Panc1 (cell line): ENCODE measurements around the gene ZNF25. TPM values are rescaled to one million over a fixed set of nuclear protein-coding genes. Genes with fewer than 3 reads are reported as not detected.

Source experiments
- ATAC-seq: fragments of 200-7000 bp; cut with Tn5 transposase; 2 replicates; pipeline ENCODE4 v1.9.1; 2020; ENCODE audit warnings: mild to moderate bottlenecking, moderate library complexity
- BruUV-seq: library from RNA; stranded (reverse); fragments of 400-500 nt; replicated peaks from 2 replicates; lab custom pipeline; 2021; lab: Mats Ljungman, UMichigan
- CTCF ChIA-PET: fragments of 300-600 bp; sonication (Branson Sonifier 250); formaldehyde crosslinking; loops from one replicate; lab custom pipeline; 2022; ENCODE audit warnings: antibody characterized with exemption; lab: Charles Lee
- POLR2A ChIA-PET: fragments of 300-600 bp; sonication (Branson Sonifier 250); formaldehyde crosslinking; loops from one replicate; lab custom pipeline; 2022; ENCODE audit warnings: antibody characterized with exemption; lab: Charles Lee
- DNase-seq: peaks from one replicate; pipeline ENCODE4 v3.0.0-alpha.2; 2010; ENCODE audit warnings: low read depth, low spot score
- H3K27ac ChIP-seq: 2 replicates; pipeline ENCODE4 v1.5.1; 2011; ENCODE audit warnings: mild to moderate bottlenecking, low read length, inconsistent platforms
- H3K27me3 ChIP-seq: fragments of 200-500 bp; sonication (Bioruptor generic); 2 replicates; pipeline ENCODE4 v1.6.0; 2014; ENCODE audit warnings: low read length, inconsistent platforms; ENCODE audit not compliant: control insufficient read depth, insufficient read depth
- H3K36me3 ChIP-seq: fragments of 200-500 bp; sonication (Bioruptor generic); 2 replicates; pipeline ENCODE4 v1.5.1; 2014; ENCODE audit warnings: inconsistent platforms, mild to moderate bottlenecking, low read length, moderate library complexity; ENCODE audit not compliant: control insufficient read depth, insufficient read depth
- H3K4me1 ChIP-seq: 2 replicates; pipeline ENCODE4 v1.5.1; 2011; ENCODE audit warnings: inconsistent platforms, mild to moderate bottlenecking, low read length, moderate library complexity; ENCODE audit not compliant: control insufficient read depth, insufficient read depth
- H3K4me3 ChIP-seq, 2 experiments: 2 replicates each; pipeline ENCODE4 v1.5.1; 2011 to 2012; ENCODE audit warnings: low read depth in 2 of 2, low read length in 2 of 2, mild to moderate bottlenecking in 2 of 2, inconsistent platforms in 1 of 2, moderate library complexity in 1 of 2
- H3K9me3 ChIP-seq: fragments of 200-500 bp; sonication (Bioruptor generic); 2 replicates; pipeline ENCODE4 v1.5.1; 2014; ENCODE audit warnings: low read depth, mild to moderate bottlenecking, inconsistent platforms, low read length, moderate library complexity; ENCODE audit not compliant: control insufficient read depth, insufficient read depth
- POLR2AphosphoS5 ChIP-seq: IDR thresholded peaks from 2 replicates; pipeline ENCODE4 v1.6.1; 2012; ENCODE audit warnings: mild to moderate bottlenecking, low read depth, low read length, moderate library complexity
- SIN3A ChIP-seq: IDR thresholded peaks from 2 replicates; pipeline ENCODE4 v1.6.1; 2012; ENCODE audit warnings: low read depth, mild to moderate bottlenecking, low read length, moderate library complexity, borderline replicate concordance; ENCODE audit not compliant: insufficient read depth
- TCF7L2 ChIP-seq: IDR thresholded peaks from 2 replicates; pipeline ENCODE4 v1.6.1; 2011; ENCODE audit warnings: mild to moderate bottlenecking, low read depth, low read length, inconsistent platforms
- in situ Hi-C: cut with HindIII; loops from 2 replicates; pipeline ENCODE4 v1.10.0; 2016; ENCODE audit warnings: low sequenced_read_pairs, low pct_unique_long_range_greater_than_20kb
- intact Hi-C: fragments of 100-400 bp; cut with micrococcal nuclease; formaldehyde crosslinking; loops from one replicate; pipeline ENCODE4 v1.10.0; 2022; ENCODE audit not compliant: unreplicated experiment
- total RNA-seq: library from RNA; stranded (reverse); gene quantifications from one replicate; pipeline ENCODE4 v1.2.1, GENCODE V29; 2021; ENCODE audit not compliant: unreplicated experiment
- TF ChIP-seq, protein P1 (sequence below): fragments of 450-650 bp; IDR thresholded peaks from 2 replicates; pipeline ENCODE4 v1.5.1; 2017; ENCODE audit warnings: mild to moderate bottlenecking
- TF ChIP-seq, protein P2 (sequence below), 2 experiments: IDR thresholded peaks; 2 replicates each; pipeline ENCODE4 v1.6.1; 2011 to 2012; ENCODE audit warnings: low read depth in 2 of 2, control low read depth in 1 of 2, low read length in 1 of 2, mild to moderate bottlenecking in 1 of 2, moderate library complexity in 1 of 2; ENCODE audit not compliant: insufficient read depth in 1 of 2

ZNF25 gene
- total RNA-seq, 1 experiment from 2014 or later: 2.9 TPM

DNA sequence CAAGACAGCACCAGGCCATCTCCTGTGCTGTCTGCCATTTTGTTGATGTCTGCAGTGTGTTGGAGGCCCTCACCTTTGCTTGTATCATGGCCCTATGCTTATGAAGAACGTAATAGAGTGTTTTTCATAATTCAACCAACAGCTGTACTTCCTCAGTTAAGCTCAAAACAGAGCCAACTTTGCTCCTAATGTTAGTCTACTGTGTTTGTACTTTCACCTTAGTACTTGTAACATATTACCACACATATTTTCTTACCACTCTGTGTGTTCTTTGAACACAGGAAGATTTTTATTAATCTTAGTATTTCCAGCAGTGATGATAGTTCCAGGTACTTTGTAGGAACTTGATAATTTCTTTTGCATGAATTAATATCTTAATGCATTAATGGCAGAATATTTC, 39.9 kb upstream of the ZNF25 start:
- no TSS peak for BruUV-seq
- no peaks in the 10 kb centered on the region for H3K27me3 ChIP-seq
- no peak overlapping the region for H3K4me3 ChIP-seq
- ChIA-PET CTCF (no interaction called here), POLR2A (no interaction called here)
- ATAC-seq (no peak), DNase-seq (no peak)
- TF ChIP-seq POLR2AphosphoS5 (no peak), SIN3A (no peak), TCF7L2 (no peak)
- TF ChIP-seq, protein P1, sequence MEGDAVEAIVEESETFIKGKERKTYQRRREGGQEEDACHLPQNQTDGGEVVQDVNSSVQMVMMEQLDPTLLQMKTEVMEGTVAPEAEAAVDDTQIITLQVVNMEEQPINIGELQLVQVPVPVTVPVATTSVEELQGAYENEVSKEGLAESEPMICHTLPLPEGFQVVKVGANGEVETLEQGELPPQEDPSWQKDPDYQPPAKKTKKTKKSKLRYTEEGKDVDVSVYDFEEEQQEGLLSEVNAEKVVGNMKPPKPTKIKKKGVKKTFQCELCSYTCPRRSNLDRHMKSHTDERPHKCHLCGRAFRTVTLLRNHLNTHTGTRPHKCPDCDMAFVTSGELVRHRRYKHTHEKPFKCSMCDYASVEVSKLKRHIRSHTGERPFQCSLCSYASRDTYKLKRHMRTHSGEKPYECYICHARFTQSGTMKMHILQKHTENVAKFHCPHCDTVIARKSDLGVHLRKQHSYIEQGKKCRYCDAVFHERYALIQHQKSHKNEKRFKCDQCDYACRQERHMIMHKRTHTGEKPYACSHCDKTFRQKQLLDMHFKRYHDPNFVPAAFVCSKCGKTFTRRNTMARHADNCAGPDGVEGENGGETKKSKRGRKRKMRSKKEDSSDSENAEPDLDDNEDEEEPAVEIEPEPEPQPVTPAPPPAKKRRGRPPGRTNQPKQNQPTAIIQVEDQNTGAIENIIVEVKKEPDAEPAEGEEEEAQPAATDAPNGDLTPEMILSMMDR: no peak
- TF ChIP-seq, protein P2, sequence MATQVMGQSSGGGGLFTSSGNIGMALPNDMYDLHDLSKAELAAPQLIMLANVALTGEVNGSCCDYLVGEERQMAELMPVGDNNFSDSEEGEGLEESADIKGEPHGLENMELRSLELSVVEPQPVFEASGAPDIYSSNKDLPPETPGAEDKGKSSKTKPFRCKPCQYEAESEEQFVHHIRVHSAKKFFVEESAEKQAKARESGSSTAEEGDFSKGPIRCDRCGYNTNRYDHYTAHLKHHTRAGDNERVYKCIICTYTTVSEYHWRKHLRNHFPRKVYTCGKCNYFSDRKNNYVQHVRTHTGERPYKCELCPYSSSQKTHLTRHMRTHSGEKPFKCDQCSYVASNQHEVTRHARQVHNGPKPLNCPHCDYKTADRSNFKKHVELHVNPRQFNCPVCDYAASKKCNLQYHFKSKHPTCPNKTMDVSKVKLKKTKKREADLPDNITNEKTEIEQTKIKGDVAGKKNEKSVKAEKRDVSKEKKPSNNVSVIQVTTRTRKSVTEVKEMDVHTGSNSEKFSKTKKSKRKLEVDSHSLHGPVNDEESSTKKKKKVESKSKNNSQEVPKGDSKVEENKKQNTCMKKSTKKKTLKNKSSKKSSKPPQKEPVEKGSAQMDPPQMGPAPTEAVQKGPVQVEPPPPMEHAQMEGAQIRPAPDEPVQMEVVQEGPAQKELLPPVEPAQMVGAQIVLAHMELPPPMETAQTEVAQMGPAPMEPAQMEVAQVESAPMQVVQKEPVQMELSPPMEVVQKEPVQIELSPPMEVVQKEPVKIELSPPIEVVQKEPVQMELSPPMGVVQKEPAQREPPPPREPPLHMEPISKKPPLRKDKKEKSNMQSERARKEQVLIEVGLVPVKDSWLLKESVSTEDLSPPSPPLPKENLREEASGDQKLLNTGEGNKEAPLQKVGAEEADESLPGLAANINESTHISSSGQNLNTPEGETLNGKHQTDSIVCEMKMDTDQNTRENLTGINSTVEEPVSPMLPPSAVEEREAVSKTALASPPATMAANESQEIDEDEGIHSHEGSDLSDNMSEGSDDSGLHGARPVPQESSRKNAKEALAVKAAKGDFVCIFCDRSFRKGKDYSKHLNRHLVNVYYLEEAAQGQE (IDR thresholded peaks at IDR 0.05; ENCODE audit: insufficient read depth in 1 of 2, low read depth in 2 of 2, low read length in 1 of 2): no peak
- H3K27ac ChIP-seq: no peak overlapping the region
- in situ Hi-C loops: no loop called here
- intact Hi-C loops: no loop called here
- no peaks in the 10 kb centered on the region for H3K9me3 ChIP-seq
- peaks cover 3% of the 10 kb centered on the region; the same call in 1 of the 2 replicates for H3K4me1 ChIP-seq
- peaks cover 12% of the 10 kb centered on the region; the same call in 1 of the 2 replicates for H3K36me3 ChIP-seq

DNA sequence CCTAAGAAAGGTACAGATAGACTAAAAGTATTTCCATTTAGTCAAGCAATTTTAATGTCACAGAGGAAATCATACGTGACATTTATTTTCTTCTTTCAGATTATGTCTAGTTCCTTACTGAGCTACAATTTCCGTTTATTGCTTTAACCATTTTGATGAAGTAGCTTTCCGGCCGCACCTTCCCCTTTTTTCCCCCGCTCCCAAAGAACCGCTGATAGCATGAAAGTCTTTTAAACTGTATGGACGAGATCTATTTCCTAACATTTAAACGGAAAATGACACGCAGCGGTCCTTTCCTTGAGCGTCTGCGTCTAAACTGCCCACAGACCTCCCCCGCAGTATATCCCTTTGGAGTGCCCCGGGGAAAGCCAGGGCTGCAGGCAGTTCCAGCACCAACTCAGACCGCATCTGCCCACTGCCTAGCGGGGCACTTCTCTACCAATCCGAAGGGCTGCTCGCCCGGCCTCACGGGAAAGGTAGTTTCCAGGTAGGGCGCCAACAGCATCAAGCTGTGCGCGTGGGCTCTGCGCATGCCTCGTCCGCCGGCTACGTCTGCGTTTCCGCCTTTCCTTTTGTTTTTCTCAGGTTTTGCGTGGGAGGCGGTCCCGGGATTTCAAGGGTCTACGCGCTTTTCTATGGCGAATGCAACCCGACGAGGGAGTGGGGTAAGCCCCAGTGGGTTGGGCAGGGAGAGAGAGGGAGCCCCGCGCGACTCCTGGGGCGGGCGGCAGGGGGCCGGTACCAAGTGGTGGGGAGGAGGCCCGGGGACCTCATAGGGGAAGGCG, 33.9 kb upstream of the ZNF25 start, which contains the start of gene ZNF33A:
Gene ZNF33A (plus strand): TSS at position 557 of the 785 bp plus-strand sequence. CDS start 1,667 bp downstream, outside the sequence.
- TF ChIP-seq, protein P1: no peak
- peak; percentile 52; the same call in 1 of the 2 replicates for TF ChIP-seq POLR2AphosphoS5
- no peaks in the 10 kb centered on the region for H3K9me3 ChIP-seq
- in situ Hi-C loops: no loop called here
- DNase-seq (peak; percentile 43), ATAC-seq (peak; percentile 97)
- intact Hi-C loops: no loop called here
- peaks cover 3% of the 10 kb centered on the region; the same call in 1 of the 2 replicates for H3K4me1 ChIP-seq
- ChIA-PET POLR2A (interaction anchor here (0.6 kb wide), 1 partner anchor 102 kb away, joined by 10 read pairs; no protein-coding TSS in a partner anchor), CTCF (interaction anchor here (0.6 kb wide), 1 partner anchor 33 kb away, joined by 4 read pairs; no protein-coding TSS in a partner anchor)
- no peaks in the 10 kb centered on the region for H3K27me3 ChIP-seq
- peak within 1 kb of the TSS; percentile 64 to 81 for H3K4me3 ChIP-seq
- peak within 1 kb of the TSS; percentile 86 for H3K27ac ChIP-seq
- BruUV-seq: no TSS peak
- no peaks in the 10 kb centered on the region for H3K36me3 ChIP-seq
